Dermis microvascular lymphatic vessel endothelial cell (primary cell): Measurements from ENCODE around the gene OR6J1. TPM values are rescaled to one million over a fixed set of nuclear protein-coding genes. Genes with fewer than 3 reads are reported as not detected.
"Not testable (repeated sequence)": the region's sequence is repeated elsewhere in the genome, so short reads cannot be mapped to it uniquely, and the experiment has no call there.

Experiments
- DNase-seq, 2 donors: peaks; one replicate each; pipeline versions ENCODE4 v3.0.0 to v3.0.0-alpha.2; 2010; ENCODE audit warnings: low read depth in 2 of 2
- total RNA-seq: library from RNA; depleted of rRNA; stranded (reverse); fragments of >200 nt; gene quantifications from 2 replicates; pipeline ENCODE4 v1.2.1, GENCODE V29; 2014

OR6J1 gene
- total RNA-seq, 1 donor from 2014 or later: not detected

DNA sequence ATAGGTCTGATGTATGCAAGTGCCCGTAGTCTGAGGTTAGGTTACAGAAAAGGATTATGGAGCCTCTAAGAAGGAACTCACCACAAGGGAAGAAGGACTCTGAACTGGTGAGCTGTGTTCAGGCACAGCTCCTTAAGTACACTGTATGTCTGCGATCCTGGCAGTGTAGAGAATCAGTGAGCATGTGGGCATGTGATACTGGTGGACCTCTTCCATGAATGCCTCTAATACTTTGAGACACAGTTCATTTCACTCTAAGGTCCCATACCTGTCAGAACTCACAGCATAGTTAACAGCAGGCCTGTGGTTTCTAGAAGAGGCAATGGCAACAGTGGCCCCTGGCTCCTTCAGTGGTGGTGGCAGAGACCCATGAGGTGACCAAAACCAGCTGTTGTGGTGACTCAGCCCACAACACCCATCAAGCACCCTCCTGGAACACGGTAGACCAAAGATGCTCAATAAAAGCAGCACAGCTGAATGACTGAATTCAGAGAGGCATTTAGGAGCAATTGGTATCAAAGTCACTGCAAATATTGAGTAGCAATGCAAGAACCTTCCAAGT lies 6.9 kb upstream of the OR6J1 start:
- DNase-seq: no peak

DNA sequence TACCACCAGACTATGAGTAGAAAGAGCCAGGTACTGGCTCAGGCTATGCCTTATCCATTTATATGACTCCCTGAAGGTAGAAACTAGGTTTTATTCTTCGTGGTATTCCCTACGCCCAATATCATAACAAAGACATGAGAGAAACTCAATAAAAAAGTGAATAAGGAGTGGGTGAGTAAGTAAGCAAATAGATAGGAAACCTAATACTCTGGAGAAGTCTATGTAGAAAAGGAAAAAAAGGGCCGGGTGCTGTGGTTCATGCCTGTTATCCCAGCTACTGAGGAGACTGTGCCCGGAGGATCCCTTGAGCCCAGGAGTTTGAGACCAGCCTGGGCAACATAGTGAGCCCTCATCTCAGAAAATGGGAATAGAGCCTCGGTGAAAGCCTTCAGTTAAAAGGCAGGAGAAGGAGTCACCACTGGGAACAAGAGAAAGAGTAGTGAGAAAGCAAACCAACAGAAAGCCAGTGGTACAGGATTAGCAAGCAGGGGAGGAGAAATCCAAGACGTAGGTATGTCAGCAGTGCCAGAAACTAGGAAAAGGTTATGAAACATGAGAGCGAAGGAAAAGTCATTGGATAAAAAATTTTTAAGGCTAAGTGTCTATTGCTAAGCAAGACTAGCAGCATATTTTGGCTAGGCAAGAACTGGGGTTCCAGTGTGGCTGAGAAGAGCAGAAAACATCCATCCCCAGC lies 6.0 kb upstream of the OR6J1 start:
- DNase-seq: no peak

DNA sequence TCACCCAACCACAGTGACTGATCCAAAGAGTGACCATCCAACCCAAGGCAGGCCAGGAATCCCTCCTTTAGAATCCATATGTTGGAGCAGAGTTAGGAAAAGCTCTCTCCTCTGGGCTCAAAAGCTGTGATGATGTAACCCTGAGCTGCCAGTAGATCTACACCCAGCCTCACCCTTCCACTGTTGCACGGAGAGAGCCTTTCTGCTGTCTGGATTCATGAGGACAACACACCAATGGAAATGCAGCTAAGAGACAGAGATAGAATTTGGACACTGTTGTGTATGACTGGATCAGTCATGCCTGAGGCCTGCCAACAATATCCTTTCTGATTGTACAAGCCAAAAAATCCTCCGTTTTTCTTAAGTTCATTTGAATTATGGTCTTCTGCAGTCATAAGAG lies 4.4 kb upstream of the OR6J1 start:
- no peak for DNase-seq

- DNase-seq: no peak
Measured at GRCh38 chr14:22646570-22647254, 2.6 kb upstream of the OR6J1 start.

- no peak for DNase-seq
Measured at GRCh38 chr14:22641846-22642245, 2.3 kb downstream of the OR6J1 start.

- no peak for DNase-seq
Measured at GRCh38 chr14:22640192-22640591, 4.0 kb downstream of the OR6J1 start.

- not testable (repeated sequence) for DNase-seq
Measured at GRCh38 chr14:22635980-22636379, 8.2 kb downstream of the OR6J1 start.

DNA sequence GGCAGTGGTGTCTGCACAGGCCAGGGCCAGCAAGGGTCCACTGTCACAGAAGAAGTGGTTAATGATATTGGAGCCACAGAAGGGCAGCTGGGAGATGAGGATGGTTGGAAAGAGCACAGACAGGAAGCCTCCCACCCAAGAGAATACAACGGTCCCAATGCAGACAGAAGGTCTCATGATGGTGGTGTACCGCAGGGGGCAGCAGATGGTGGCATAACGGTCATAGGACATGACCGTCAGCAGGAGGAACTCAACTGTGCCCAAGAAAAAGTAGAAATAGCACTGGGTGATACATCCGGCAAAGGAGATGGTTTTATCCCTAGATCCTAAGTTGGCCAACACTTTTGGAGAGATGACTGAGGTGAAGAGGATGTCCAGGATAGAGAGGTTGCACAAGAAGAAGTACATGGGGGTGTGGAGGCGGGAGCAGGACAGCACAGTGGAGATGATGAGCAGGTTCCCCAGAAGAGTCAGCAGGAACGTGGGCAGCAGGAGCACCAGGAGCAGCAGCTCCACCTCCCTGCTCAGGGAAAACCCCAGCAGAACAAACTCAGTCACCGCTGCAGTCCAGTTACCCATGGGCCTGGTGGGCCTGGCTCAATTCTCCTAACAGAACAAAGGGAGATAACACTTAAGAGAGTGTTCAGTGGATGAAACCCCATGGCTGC lies 9.8 kb downstream of the OR6J1 start:
- no peak for DNase-seq

- DNase-seq: no peak
Measured at GRCh38 chr14:22630486-22630885, 13.7 kb downstream of the OR6J1 start.

GRCh38 chr14:22630066-22630465 lies 14.1 kb downstream of the OR6J1 start:
- no peak for DNase-seq

DNA sequence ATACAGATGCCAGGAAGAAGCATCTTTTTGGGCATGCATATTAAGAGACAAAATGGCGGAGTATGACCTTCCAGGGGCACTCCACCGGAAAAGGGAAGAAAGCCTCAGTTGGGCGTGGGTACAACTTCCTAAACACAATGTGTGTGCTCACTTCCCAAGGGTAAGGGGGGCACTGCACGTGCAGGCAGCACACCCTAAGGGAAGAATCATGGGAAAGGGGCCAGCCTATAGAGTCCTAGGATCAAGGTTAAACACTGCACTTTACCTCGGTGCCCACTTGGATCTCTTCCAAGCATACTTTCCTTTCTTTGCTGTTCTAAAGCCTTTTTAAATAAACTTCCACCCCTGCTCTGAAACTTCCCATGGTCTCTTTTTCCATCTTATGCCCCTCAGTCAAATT lies 14.8 kb downstream of the OR6J1 start:
- no peak for DNase-seq

DNA sequence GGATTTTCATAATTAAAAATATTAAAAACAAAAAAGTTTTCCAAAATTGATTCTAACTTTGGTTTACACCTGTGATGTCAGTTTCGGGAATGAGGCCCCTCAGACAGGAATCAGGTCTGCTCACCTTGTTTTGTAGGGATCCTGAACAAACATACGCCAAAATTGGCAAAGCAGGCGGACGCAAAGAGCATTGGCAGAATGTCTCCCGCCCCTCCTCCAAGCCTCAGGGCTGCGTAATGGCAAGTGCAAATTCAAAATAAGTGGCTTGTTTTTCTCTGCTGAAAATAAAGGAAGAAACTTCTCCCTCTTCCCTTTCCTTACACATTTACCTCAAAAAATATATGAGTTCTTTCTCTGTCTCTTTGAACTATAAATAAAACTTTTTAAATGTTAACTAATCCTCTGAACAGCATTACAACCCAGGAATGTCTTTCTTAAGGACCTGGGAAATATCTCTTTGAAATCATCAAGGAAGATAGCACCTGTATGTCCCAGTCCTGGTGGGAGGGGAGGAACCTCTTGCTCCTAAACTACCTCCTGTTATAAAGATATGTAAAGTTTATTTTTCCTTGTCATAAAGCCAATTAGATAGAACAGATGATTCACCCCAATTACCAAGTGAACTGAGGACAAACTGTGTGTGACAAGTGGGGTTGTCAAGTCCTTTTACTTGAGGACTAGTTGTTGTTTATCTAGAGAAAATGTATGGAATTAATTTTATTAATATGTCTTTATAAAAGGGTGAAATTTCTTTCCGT lies 16.5 kb downstream of the OR6J1 start:
- no peak for DNase-seq

GRCh38 chr14:22626590-22626989 lies 17.6 kb downstream of the OR6J1 start:
- no peak for DNase-seq

GRCh38 chr14:22623047-22623446 lies 21.1 kb downstream of the OR6J1 start:
- peak; percentile 12 to 79 for DNase-seq

- DNase-seq: peak in 1 of 2 donors; percentile 14
Measured at GRCh38 chr14:22622255-22622654, 21.9 kb downstream of the OR6J1 start.

GRCh38 chr14:22615765-22616164 lies 28.4 kb downstream of the OR6J1 start:
- DNase-seq: not testable (repeated sequence)

DNA sequence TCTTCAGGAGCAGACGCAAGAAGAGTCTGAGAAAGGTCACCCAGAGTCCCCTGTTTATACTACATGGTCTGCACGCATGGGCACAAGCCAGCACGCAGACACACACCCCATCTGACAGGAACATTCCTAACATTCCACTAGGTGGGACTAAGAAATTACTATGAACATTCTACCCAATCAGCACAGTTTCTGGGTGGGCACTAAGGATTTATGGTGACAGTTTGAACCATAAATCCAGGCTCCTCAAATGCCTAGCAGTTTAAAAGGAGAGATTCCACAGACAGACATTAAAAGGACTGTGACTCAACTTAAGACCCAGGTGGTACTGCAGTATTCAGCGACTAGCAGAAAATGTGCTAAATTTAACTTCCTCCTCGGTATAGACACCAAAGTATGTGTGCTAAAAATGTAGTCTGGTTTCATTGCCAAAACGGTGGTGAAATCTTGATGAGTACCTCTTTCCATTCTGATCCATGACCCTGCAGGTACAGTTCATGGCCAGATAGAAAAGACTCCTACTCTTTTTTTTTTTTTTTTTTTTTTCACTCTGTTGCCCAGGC lies 29.8 kb downstream of the OR6J1 start:
- peak; percentile 92 to 96 for DNase-seq

GRCh38 chr14:22613736-22614239 lies 30.4 kb downstream of the OR6J1 start:
- no peak for DNase-seq

GRCh38 chr14:22613106-22613695 lies 31.0 kb downstream of the OR6J1 start:
- DNase-seq: peak in 1 of 2 donors; percentile 9

GRCh38 chr14:22610931-22611330 lies 33.2 kb downstream of the OR6J1 start:
- no peak for DNase-seq

DNA sequence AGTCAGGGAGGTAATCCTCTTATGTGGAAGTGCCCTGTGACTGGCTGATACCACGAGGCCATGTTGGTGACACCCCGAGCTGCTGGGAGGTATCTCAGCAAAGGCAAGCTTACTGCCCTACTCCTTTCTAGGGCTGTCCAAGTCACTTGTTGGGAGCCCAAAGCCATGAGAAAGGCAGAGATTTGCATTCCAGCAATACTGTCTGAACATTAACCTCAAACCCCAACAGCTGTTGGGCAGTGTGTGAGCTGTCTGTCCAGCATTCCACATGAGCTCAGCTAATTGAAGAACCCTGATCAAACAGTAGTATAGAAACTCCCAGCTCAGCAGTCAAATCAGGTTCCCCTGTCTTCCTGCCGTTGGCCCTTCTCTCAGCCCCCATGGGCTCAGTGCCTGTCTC lies 36.9 kb downstream of the OR6J1 start:
- DNase-seq: no peak
